HepG2 (cell line): ENCODE measurements around the gene PAQR5. TPM values are rescaled to one million over a fixed set of nuclear protein-coding genes. Genes with fewer than 3 reads are reported as not detected.

Experiments used
- BCL6 ChIP-seq: IDR thresholded peaks from 2 replicates; pipeline ENCODE4 v1.6.1; 2016; ENCODE audit warnings: missing genetic modification reagents, missing compliant biosample characterization
- DNMT3B ChIP-seq: conservative IDR thresholded peaks from 2 replicates; pipeline ENCODE4 v1.6.1; 2016; ENCODE audit warnings: missing biosample characterization, control low read depth
- NR1H2 ChIP-seq: sonication (generic); formaldehyde crosslinking; IDR thresholded peaks from 2 replicates; pipeline ENCODE4 v1.8.1; 2022; ENCODE audit warnings: low read depth, missing genetic modification reagents, borderline replicate concordance
- PRPF4 ChIP-seq: fragments of 200-400 bp; formaldehyde crosslinking; IDR thresholded peaks from 2 replicates; pipeline ENCODE4 v1.6.1; 2016; ENCODE audit warnings: low read length, low read depth; ENCODE audit not compliant: poor library complexity, severe bottlenecking
- TBX2 ChIP-seq: sonication (generic); formaldehyde crosslinking; IDR thresholded peaks from 2 replicates; pipeline ENCODE4 v1.5.0; 2020; ENCODE audit warnings: missing genetic modification reagents, mild to moderate bottlenecking, borderline replicate concordance
- ZBTB7B ChIP-seq: sonication (generic); formaldehyde crosslinking; IDR thresholded peaks from 2 replicates; pipeline ENCODE4 v1.4.0; 2020; ENCODE audit warnings: missing genetic modification reagents
- ZBTB8A ChIP-seq: sonication (generic); formaldehyde crosslinking; IDR thresholded peaks from 2 replicates; pipeline ENCODE4 v1.4.0; 2020; ENCODE audit warnings: mild to moderate bottlenecking, low read depth, missing genetic modification reagents, borderline replicate concordance
- ZC3H4 ChIP-seq: sonication (generic); formaldehyde crosslinking; IDR thresholded peaks from 2 replicates; pipeline ENCODE4 v1.4.0; 2020; ENCODE audit warnings: missing genetic modification reagents, borderline replicate concordance
- ZNF329 ChIP-seq: sonication (generic); formaldehyde crosslinking; IDR thresholded peaks from 2 replicates; pipeline ENCODE4 v1.9.0; 2021; ENCODE audit warnings: low read depth, mild to moderate bottlenecking, missing genetic modification reagents
- ZNF33A ChIP-seq: sonication (generic); formaldehyde crosslinking; IDR thresholded peaks from 2 replicates; pipeline ENCODE4 v1.5.1; 2020; ENCODE audit warnings: missing genetic modification reagents, mild to moderate bottlenecking, moderate library complexity, borderline replicate concordance
- ZNF543 ChIP-seq: sonication (generic); formaldehyde crosslinking; IDR thresholded peaks from 2 replicates; pipeline ENCODE4 v1.4.0; 2020; ENCODE audit warnings: mild to moderate bottlenecking, missing genetic modification reagents
- ZNF563 ChIP-seq: sonication (generic); formaldehyde crosslinking; IDR thresholded peaks from 2 replicates; pipeline ENCODE4 v1.8.0; 2022; ENCODE audit warnings: mild to moderate bottlenecking, moderate library complexity, missing genetic modification reagents
- ZNF598 ChIP-seq: sonication (generic); formaldehyde crosslinking; IDR thresholded peaks from 2 replicates; pipeline ENCODE4 v1.5.1; 2020; ENCODE audit warnings: mild to moderate bottlenecking, missing genetic modification reagents, borderline replicate concordance
- ZNF670 ChIP-seq: sonication (generic); formaldehyde crosslinking; IDR thresholded peaks from 2 replicates; pipeline ENCODE4 v1.8.0; 2022; ENCODE audit warnings: mild to moderate bottlenecking, missing genetic modification reagents, borderline replicate concordance
- ZNF781 ChIP-seq: sonication (generic); formaldehyde crosslinking; IDR thresholded peaks from 2 replicates; pipeline ENCODE4 v1.5.1; 2020; ENCODE audit warnings: borderline replicate concordance, mild to moderate bottlenecking, missing genetic modification reagents; ENCODE audit errors: not compliant biosample characterization
- ZNF878 ChIP-seq: sonication (generic); formaldehyde crosslinking; IDR thresholded peaks from 2 replicates; pipeline ENCODE4 v1.8.1; 2023; ENCODE audit warnings: mild to moderate bottlenecking, missing genetic modification reagents, moderate library complexity
- polyA plus RNA-seq, 8 experiments: library from polyadenylated mRNA; depleted of rRNA in 3 of 8; stranded (reverse) in 7 of 8; unstranded in 1 of 8; fragments of >200 nt; fragmentation: Illumina TruSeq in 4 of 8; extraction: Trizol in 4 of 8; gene quantifications; 2 replicates each; pipeline versions ENCODE4 v1.2.1 to v1.2.3, GENCODE V29; 2011 to 2016; ENCODE audit warnings: low read depth in 4 of 8, missing spikeins in 1 of 8, mixed read lengths in 1 of 8; ENCODE audit not compliant: insufficient read depth in 1 of 8
- total RNA-seq, 5 experiments: library from RNA; depleted of rRNA; stranded (reverse); fragments of >200 nt; fragmentation: Illumina TruSeq; extraction: Trizol; gene quantifications; 2 replicates each; pipeline ENCODE4 v1.2.3, GENCODE V29; 2016; ENCODE audit warnings: low read depth in 1 of 5
- TF ChIP-seq, protein P1 (sequence below): sonication (generic); formaldehyde crosslinking; IDR thresholded peaks from 2 replicates; pipeline ENCODE4 v1.4.0; 2020; ENCODE audit warnings: missing genetic modification reagents, borderline replicate concordance
- TF ChIP-seq, protein P2 (sequence below): sonication (generic); formaldehyde crosslinking; IDR thresholded peaks from 2 replicates; pipeline ENCODE4 v1.4.0; 2020; ENCODE audit warnings: missing genetic modification reagents
- TF ChIP-seq, protein P3 (sequence below): sonication (generic); formaldehyde crosslinking; IDR thresholded peaks from 2 replicates; pipeline ENCODE4 v1.4.0; 2020; ENCODE audit warnings: missing genetic modification reagents

The PAQR5 gene
- total and polyA plus RNA-seq, 2 of the 13 experiments (the other 11 are each of a cell fraction or from before 2014, with no cell fraction given), result 0.53 to 1.3 TPM

DNA sequence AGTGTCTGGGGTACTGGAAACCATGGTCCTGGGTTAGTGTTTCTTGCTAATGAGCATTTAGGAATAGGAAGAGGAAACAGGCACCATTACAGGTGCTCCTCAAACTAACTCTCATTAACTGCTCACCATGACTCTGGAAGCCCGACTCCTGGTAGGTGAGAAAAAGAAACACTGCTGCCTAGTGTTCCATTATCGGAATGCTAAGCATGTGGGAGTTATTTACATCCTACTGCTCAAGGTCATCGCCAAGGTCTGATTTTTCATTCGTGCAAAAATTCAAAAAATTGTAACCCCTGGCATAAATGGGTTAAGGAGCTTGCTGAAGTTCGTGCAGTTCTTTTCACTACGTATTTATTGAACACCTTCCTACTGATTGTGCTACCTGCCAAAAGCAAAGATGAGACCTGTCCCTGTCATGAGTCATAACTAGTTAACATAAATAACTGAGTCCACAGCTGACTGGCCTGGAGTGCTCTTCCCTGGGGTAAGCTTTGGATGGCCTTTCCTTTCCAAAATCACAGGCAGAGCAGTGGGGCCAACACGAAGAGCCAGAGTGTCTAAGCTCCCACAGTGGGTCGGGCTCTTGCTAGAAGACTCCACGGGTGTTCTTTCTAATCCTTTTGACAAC, 22.7 kb upstream of the PAQR5 start (continued):
- TF ChIP-seq ZNF543 (no peak), ZNF563 (CRISPR knock-in tag) (no peak), DNMT3B (CRISPR knock-in tag) (no peak), ZNF670 (CRISPR knock-in tag) (no peak), ZNF781 (no peak), ZNF329 (CRISPR knock-in tag) (no peak), NR1H2 (no peak), ZC3H4 (CRISPR knock-in tag) (no peak), PRPF4 (no peak), ZBTB8A (CRISPR knock-in tag) (no peak), ZBTB7B (CRISPR knock-in tag) (no peak), BCL6 (CRISPR knock-in tag) (0 out of 2 replicates have a peak, but pooled peaks have one; percentile 29), ZNF598 (CRISPR knock-in tag) (no peak), ZNF33A (CRISPR knock-in tag) (no peak), TBX2 (CRISPR knock-in tag) (no peak), ZNF878 (CRISPR knock-in tag) (no peak)
- TF ChIP-seq, protein P1, sequence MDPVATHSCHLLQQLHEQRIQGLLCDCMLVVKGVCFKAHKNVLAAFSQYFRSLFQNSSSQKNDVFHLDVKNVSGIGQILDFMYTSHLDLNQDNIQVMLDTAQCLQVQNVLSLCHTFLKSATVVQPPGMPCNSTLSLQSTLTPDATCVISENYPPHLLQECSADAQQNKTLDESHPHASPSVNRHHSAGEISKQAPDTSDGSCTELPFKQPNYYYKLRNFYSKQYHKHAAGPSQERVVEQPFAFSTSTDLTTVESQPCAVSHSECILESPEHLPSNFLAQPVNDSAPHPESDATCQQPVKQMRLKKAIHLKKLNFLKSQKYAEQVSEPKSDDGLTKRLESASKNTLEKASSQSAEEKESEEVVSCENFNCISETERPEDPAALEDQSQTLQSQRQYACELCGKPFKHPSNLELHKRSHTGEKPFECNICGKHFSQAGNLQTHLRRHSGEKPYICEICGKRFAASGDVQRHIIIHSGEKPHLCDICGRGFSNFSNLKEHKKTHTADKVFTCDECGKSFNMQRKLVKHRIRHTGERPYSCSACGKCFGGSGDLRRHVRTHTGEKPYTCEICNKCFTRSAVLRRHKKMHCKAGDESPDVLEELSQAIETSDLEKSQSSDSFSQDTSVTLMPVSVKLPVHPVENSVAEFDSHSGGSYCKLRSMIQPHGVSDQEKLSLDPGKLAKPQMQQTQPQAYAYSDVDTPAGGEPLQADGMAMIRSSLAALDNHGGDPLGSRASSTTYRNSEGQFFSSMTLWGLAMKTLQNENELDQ (CRISPR knock-in tag), result no peak
- TF ChIP-seq, protein P2, sequence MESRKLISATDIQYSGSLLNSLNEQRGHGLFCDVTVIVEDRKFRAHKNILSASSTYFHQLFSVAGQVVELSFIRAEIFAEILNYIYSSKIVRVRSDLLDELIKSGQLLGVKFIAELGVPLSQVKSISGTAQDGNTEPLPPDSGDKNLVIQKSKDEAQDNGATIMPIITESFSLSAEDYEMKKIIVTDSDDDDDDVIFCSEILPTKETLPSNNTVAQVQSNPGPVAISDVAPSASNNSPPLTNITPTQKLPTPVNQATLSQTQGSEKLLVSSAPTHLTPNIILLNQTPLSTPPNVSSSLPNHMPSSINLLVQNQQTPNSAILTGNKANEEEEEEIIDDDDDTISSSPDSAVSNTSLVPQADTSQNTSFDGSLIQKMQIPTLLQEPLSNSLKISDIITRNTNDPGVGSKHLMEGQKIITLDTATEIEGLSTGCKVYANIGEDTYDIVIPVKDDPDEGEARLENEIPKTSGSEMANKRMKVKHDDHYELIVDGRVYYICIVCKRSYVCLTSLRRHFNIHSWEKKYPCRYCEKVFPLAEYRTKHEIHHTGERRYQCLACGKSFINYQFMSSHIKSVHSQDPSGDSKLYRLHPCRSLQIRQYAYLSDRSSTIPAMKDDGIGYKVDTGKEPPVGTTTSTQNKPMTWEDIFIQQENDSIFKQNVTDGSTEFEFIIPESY (CRISPR knock-in tag), result no peak
- TF ChIP-seq, protein P3, sequence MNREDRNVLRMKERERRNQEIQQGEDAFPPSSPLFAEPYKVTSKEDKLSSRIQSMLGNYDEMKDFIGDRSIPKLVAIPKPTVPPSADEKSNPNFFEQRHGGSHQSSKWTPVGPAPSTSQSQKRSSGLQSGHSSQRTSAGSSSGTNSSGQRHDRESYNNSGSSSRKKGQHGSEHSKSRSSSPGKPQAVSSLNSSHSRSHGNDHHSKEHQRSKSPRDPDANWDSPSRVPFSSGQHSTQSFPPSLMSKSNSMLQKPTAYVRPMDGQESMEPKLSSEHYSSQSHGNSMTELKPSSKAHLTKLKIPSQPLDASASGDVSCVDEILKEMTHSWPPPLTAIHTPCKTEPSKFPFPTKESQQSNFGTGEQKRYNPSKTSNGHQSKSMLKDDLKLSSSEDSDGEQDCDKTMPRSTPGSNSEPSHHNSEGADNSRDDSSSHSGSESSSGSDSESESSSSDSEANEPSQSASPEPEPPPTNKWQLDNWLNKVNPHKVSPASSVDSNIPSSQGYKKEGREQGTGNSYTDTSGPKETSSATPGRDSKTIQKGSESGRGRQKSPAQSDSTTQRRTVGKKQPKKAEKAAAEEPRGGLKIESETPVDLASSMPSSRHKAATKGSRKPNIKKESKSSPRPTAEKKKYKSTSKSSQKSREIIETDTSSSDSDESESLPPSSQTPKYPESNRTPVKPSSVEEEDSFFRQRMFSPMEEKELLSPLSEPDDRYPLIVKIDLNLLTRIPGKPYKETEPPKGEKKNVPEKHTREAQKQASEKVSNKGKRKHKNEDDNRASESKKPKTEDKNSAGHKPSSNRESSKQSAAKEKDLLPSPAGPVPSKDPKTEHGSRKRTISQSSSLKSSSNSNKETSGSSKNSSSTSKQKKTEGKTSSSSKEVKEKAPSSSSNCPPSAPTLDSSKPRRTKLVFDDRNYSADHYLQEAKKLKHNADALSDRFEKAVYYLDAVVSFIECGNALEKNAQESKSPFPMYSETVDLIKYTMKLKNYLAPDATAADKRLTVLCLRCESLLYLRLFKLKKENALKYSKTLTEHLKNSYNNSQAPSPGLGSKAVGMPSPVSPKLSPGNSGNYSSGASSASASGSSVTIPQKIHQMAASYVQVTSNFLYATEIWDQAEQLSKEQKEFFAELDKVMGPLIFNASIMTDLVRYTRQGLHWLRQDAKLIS (CRISPR knock-in tag), result no peak
